IMR-90 (cell line): ENCODE data around the gene ADSS1. TPM values are rescaled to one million over a fixed set of nuclear protein-coding genes. Genes with fewer than 3 reads are reported as not detected.
"Not testable (repeated sequence)": the region's sequence is repeated elsewhere in the genome, so short reads cannot be mapped to it uniquely, and the experiment has no call there.

Source experiments
- ATAC-seq: fragments of 200-7000 bp; cut with Tn5 transposase; 2 replicates; pipeline ENCODE4 v1.9.1; 2020; ENCODE audit warnings: low read depth, mild to moderate bottlenecking, moderate library complexity
- BruUV-seq: library from RNA; stranded (reverse); fragments of 400-500 nt; replicated peaks from 2 replicates; lab custom pipeline; 2021; lab: Mats Ljungman, UMichigan
- CTCF ChIA-PET: fragments of 300-600 bp; formaldehyde crosslinking; extraction: SDS; loops from one replicate; lab custom pipeline; 2021; ENCODE audit warnings: antibody characterized with exemption; lab: Yijun Ruan, JAX
- POLR2A ChIA-PET: fragments of 300-600 bp; sonication (Branson Sonifier 250); formaldehyde crosslinking; loops from one replicate; lab custom pipeline; 2022; ENCODE audit warnings: antibody characterized with exemption; ENCODE audit not compliant: unreplicated experiment; lab: Charles Lee
- DNase-seq: peaks from one replicate; pipeline ENCODE4 v3.0.0; 2013
- H2AFZ ChIP-seq: replicated peaks from 2 replicates; pipeline ENCODE3; 2013; ENCODE audit warnings: low read length, mild to moderate bottlenecking; ENCODE audit not compliant: poor library complexity
- H2AK5ac ChIP-seq: 2 replicates; pipeline ENCODE4 v1.6.1; 2013; ENCODE audit warnings: low read depth, low read length, inconsistent platforms
- H2AK9ac ChIP-seq: replicated peaks from 2 replicates; pipeline ENCODE3; 2013; ENCODE audit warnings: mild to moderate bottlenecking, low read depth, low read length, moderate library complexity; ENCODE audit not compliant: poor library complexity
- H2BK120ac ChIP-seq: 2 replicates; pipeline ENCODE4 v1.6.1; 2013; ENCODE audit warnings: low read depth, low read length, inconsistent platforms
- H2BK15ac ChIP-seq: 3 replicates; pipeline ENCODE4 v1.6.1; 2013; ENCODE audit warnings: low read depth, low read length, inconsistent platforms
- H2BK20ac ChIP-seq: 2 replicates; pipeline ENCODE4 v1.6.1; 2013; ENCODE audit warnings: low read depth, mild to moderate bottlenecking, inconsistent platforms, low read length, moderate library complexity
- H2BK5ac ChIP-seq: 2 replicates; pipeline ENCODE4 v1.6.1; 2013; ENCODE audit warnings: mild to moderate bottlenecking, low read depth, low read length, inconsistent platforms; ENCODE audit not compliant: poor library complexity, severe bottlenecking
- H3K14ac ChIP-seq: replicated peaks from 2 replicates; pipeline ENCODE4 v1.6.1; 2013; ENCODE audit warnings: low read depth, low read length, inconsistent platforms
- H3K18ac ChIP-seq: 2 replicates; pipeline ENCODE4 v1.6.1; 2013; ENCODE audit warnings: low read depth, low read length, control low read depth
- H3K23ac ChIP-seq: 2 replicates; pipeline ENCODE4 v1.6.1; 2013; ENCODE audit warnings: low read depth, low read length, inconsistent platforms
- H3K27ac ChIP-seq: 2 replicates; pipeline ENCODE4 v1.5.1; 2013; ENCODE audit warnings: mild to moderate bottlenecking, control low read depth, low read length; ENCODE audit not compliant: insufficient read depth
- H3K27me3 ChIP-seq: 2 replicates; pipeline ENCODE4 v1.6.1; 2013; ENCODE audit warnings: low read length; ENCODE audit not compliant: control insufficient read depth, insufficient read depth
- H3K36me3 ChIP-seq: 2 replicates; pipeline ENCODE4 v1.6.1; 2013; ENCODE audit warnings: low read length, mixed read lengths; ENCODE audit not compliant: control insufficient read depth, insufficient read depth
- H3K4ac ChIP-seq: 2 replicates; pipeline ENCODE4 v1.6.1; 2013; ENCODE audit warnings: low read depth, low read length, inconsistent platforms
- H3K4me1 ChIP-seq: 2 replicates; pipeline ENCODE4 v1.6.1; 2013; ENCODE audit warnings: low read length, mixed read lengths; ENCODE audit not compliant: control insufficient read depth, insufficient read depth
- H3K4me2 ChIP-seq: 2 replicates; pipeline ENCODE4 v1.6.1; 2013; ENCODE audit warnings: low read depth, mild to moderate bottlenecking, control low read depth, low read length, moderate library complexity
- H3K4me3 ChIP-seq: 2 replicates; pipeline ENCODE4 v1.5.1; 2013; ENCODE audit warnings: low read depth, mild to moderate bottlenecking, control low read depth, low read length, moderate library complexity; ENCODE audit not compliant: insufficient read depth
- H3K56ac ChIP-seq: 2 replicates; pipeline ENCODE4 v1.6.1; 2013; ENCODE audit warnings: low read length, inconsistent platforms; ENCODE audit not compliant: insufficient read depth; ENCODE audit errors: extremely low read depth
- H3K79me1 ChIP-seq, 2 experiments: 2 replicates each; pipeline ENCODE4 v1.6.1; 2013; ENCODE audit warnings: low read length in 2 of 2, inconsistent platforms in 1 of 2, low read depth in 1 of 2
- H3K9ac ChIP-seq: 2 replicates; pipeline ENCODE4 v1.6.1; 2013; ENCODE audit warnings: low read depth, low read length, control low read depth
- H3K9me1 ChIP-seq: 2 replicates; pipeline ENCODE4 v1.6.1; 2013; ENCODE audit warnings: low read length, inconsistent platforms; ENCODE audit not compliant: insufficient read depth
- H3K9me3 ChIP-seq: 2 replicates; pipeline ENCODE4 v1.6.1; 2013; ENCODE audit warnings: low read length; ENCODE audit not compliant: control insufficient read depth, insufficient read depth
- H4K20me1 ChIP-seq: 2 replicates; pipeline ENCODE4 v1.6.1; 2013; ENCODE audit warnings: low read length, inconsistent platforms; ENCODE audit not compliant: insufficient read depth
- H4K5ac ChIP-seq: 2 replicates; pipeline ENCODE4 v1.6.1; 2013; ENCODE audit warnings: mild to moderate bottlenecking, low read depth, low read length, control low read depth
- H4K8ac ChIP-seq, 2 experiments: 2 replicates each; pipeline ENCODE4 v1.6.1; 2013; ENCODE audit warnings: low read depth in 2 of 2, low read length in 2 of 2, control low read depth in 1 of 2, inconsistent platforms in 1 of 2
- H4K91ac ChIP-seq: 2 replicates; pipeline ENCODE4 v1.6.1; 2013; ENCODE audit warnings: low read depth, low read length, inconsistent platforms; ENCODE audit not compliant: insufficient read depth
- MAZ ChIP-seq: IDR thresholded peaks from 2 replicates; pipeline ENCODE4 v1.6.1; 2012; ENCODE audit warnings: low read depth, mild to moderate bottlenecking, low read length, improper control_type of control experiment, moderate library complexity, borderline replicate concordance
- WGBS, 2 experiments: methylation state at CpG; one replicate each; pipeline versions ENCODE4 v1.1.5 to v1.1.7; 2013; ENCODE audit warnings: missing lambda C conversion rate in 2 of 2; ENCODE audit not compliant: insufficient read length in 1 of 2; ENCODE audit errors: extremely low coverage in 2 of 2; 5-methylcytosine and 5-hydroxymethylcytosine counted together
- dilution Hi-C: fragments of 300-500 bp; cut with HindIII; formaldehyde crosslinking; loops from one replicate; pipeline ENCODE4 v1.14.3; 2018; ENCODE audit warnings: low sequenced_read_pairs; ENCODE audit not compliant: unreplicated experiment
- in situ Hi-C: fragments of 300-500 bp; cut with MboI; formaldehyde crosslinking; loops from 3 replicates; pipeline ENCODE4 v1.14.3; 2019; ENCODE audit warnings: low sequenced_read_pairs, inconsistent platforms, mixed read lengths
- intact Hi-C: fragments of 100-400 bp; cut with micrococcal nuclease; formaldehyde crosslinking; loops from 2 replicates; pipeline ENCODE4 v1.10.0; 2022
- polyA plus RNA-seq, 3 experiments: library from polyadenylated mRNA; depleted of rRNA; stranded (reverse); fragments of >200 nt; gene quantifications; 2 replicates each; pipeline ENCODE4 v1.2.3, GENCODE V29; 2012; ENCODE audit warnings: low replicate concordance in 1 of 3
- total RNA-seq: library from RNA; depleted of rRNA; stranded (reverse); fragments of >200 nt; gene quantifications from 2 replicates; pipeline ENCODE4 v1.2.3, GENCODE V29; 2012
- TF ChIP-seq, protein P1 (sequence below): fragments of 150-350 bp; IDR thresholded peaks from 2 replicates; pipeline ENCODE4 v1.6.1; 2017; ENCODE audit warnings: mild to moderate bottlenecking, antibody characterized with exemption, low read length, low read depth

The ADSS1 gene
- total and polyA plus RNA-seq, 2 of the 4 experiments (the other 2 are of a cell fraction), result 1.8 to 5.2 TPM

DNA sequence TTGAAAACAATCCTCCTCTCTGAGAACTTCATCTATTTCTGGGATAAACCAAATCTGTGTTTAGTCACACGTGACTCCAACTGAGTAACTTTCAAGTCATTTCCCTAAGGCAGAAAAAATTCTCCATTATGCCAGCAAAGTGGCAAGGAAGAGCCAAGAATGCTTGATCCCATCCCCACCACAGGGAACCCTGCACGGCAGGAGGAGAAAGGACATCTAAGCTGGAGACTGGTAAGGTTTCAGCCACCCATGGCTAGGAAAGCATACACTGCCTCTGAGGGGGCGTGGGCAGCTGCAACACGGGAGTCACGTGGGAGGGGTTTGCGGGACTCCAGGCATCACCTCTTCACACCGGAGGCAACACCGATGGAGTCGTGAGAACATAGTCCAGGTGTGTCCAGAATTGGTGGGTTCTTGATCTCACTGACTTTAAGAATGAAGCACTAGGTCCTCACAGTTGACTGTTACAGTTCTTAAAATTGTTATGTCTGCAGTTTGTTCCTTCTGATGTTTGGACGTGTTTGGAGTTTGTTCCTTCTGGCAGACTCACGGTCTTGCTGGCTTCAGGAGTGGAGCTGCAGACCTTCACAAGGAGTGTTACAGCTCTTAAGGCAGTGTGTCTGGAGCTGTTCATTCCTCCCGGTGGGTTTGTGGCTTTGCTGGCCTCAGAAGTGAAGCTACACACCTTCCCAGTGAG lies 26.2 kb downstream of the ADSS1 start:
- in situ Hi-C loops (no loop called here), dilution Hi-C loops (no loop called here), intact Hi-C loops (no loop called here)
- Histone ChIP-seq H3K9me3 (no peaks in the 10 kb centered on the region), H3K27ac (peak overlapping the region; percentile 64), H2BK5ac (peak overlapping the region; percentile 88), H3K79me1 (peaks cover 0 to 19% of the 10 kb centered on the region in 2 experiments; a peak in 2 of 4 replicates), H2AK5ac (peak overlapping the region; percentile 61), H3K18ac (peak overlapping the region; percentile 3; the same call in 1 of the 2 replicates), H3K4me1 (peaks cover 33% of the 10 kb centered on the region), H3K4me2 (no peak overlapping the region), H3K23ac (peak overlapping the region; percentile 48), H3K14ac (peak overlapping the region; percentile 67), H3K9me1 (peaks cover 17% of the 10 kb centered on the region), H4K5ac (peak overlapping the region; percentile 5; the same call in 1 of the 2 replicates), H3K36me3 (peaks cover under 1% of the 10 kb centered on the region; the same call in 1 of the 2 replicates), H4K91ac (peak overlapping the region; percentile 19; the same call in 1 of the 2 replicates), H2BK20ac (peak overlapping the region; percentile 71; the same call in 1 of the 2 replicates), H2BK15ac (0 out of 3 replicates have a peak overlapping the region, but pooled peaks have one; percentile 14), H3K27me3 (no peaks in the 10 kb centered on the region), H3K56ac (peak overlapping the region; percentile 38; the same call in 1 of the 2 replicates), H3K4me3 (no peak overlapping the region), H3K9ac (no peak overlapping the region), H4K8ac (peak overlapping the region; percentile 11 to 80; a peak in 2 of 4 replicates), H4K20me1 (peaks cover 21% of the 10 kb centered on the region), H2BK120ac (peak overlapping the region; percentile 72; the same call in 1 of the 2 replicates), H2AK9ac (peak overlapping the region; percentile 35), H3K4ac (peak overlapping the region; percentile 68; the same call in 1 of the 2 replicates), H2AFZ (peak overlapping the region; percentile 84)
- DNase-seq (peak; percentile 48), ATAC-seq (no peak)
- no TSS peak for BruUV-seq
- POLR2A ChIA-PET, result no interaction called here
- WGBS, 2 experiments, result 86% methylated on average over 7 of the region's 12 CpGs; no CpG with 5 or more reads in 1 of the 2 experiments
- CTCF ChIA-PET, result no interaction called here
- TF ChIP-seq MAZ, result no peak
- TF ChIP-seq, protein P1, sequence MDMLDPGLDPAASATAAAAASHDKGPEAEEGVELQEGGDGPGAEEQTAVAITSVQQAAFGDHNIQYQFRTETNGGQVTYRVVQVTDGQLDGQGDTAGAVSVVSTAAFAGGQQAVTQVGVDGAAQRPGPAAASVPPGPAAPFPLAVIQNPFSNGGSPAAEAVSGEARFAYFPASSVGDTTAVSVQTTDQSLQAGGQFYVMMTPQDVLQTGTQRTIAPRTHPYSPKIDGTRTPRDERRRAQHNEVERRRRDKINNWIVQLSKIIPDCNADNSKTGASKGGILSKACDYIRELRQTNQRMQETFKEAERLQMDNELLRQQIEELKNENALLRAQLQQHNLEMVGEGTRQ, result peak; percentile 56

- peaks cover 33% of the 10 kb centered on the region for H3K4me1 ChIP-seq
- dilution Hi-C loops, POLR2A ChIA-PET, H3K9me3 ChIP-seq, H3K56ac ChIP-seq, H3K4me3 ChIP-seq, DNase-seq, H4K91ac ChIP-seq, H4K8ac ChIP-seq, H3K27ac ChIP-seq, H3K14ac ChIP-seq, in situ Hi-C loops, H3K4me2 ChIP-seq, H3K9ac ChIP-seq, ATAC-seq, CTCF ChIA-PET, H2BK120ac ChIP-seq, intact Hi-C loops, H2AK9ac ChIP-seq, H3K18ac ChIP-seq, H3K27me3 ChIP-seq, H2BK15ac ChIP-seq, H3K36me3 ChIP-seq, BruUV-seq: not testable (repeated sequence)
- H2BK5ac ChIP-seq, result peak overlapping the region; percentile 88
- WGBS, 2 experiments, result no CpG with 5 or more reads among the region's 5 CpGs
- H2BK20ac ChIP-seq, result peak overlapping the region; percentile 71; the same call in 1 of the 2 replicates
- H2AFZ ChIP-seq, result peak overlapping the region; percentile 84
- peak overlapping the region; percentile 61 for H2AK5ac ChIP-seq
- H4K20me1 ChIP-seq, result peaks cover 26% of the 10 kb centered on the region
- H3K4ac ChIP-seq, result peak overlapping the region; percentile 68; the same call in 1 of the 2 replicates
- peaks cover 0 to 23% of the 10 kb centered on the region in 2 experiments; a peak in 2 of 4 replicates for H3K79me1 ChIP-seq
- peaks cover 17% of the 10 kb centered on the region for H3K9me1 ChIP-seq
- H4K5ac ChIP-seq, result peak overlapping the region; percentile 5; the same call in 1 of the 2 replicates
- H3K23ac ChIP-seq, result peak overlapping the region; percentile 16; the same call in 1 of the 2 replicates
These were observed 26.7 kb downstream of the ADSS1 start for GRCh38 chr14:104750753-104751057.
